Kidney capillary endothelial cell (primary cell): ENCODE measurements around the gene MAP3K1.

Experiments used
- DNase-seq: peaks from one replicate; pipeline ENCODE4 v3.0.0-alpha.2; 2018; ENCODE audit warnings: low spot score

MAP3K1 gene

DNA sequence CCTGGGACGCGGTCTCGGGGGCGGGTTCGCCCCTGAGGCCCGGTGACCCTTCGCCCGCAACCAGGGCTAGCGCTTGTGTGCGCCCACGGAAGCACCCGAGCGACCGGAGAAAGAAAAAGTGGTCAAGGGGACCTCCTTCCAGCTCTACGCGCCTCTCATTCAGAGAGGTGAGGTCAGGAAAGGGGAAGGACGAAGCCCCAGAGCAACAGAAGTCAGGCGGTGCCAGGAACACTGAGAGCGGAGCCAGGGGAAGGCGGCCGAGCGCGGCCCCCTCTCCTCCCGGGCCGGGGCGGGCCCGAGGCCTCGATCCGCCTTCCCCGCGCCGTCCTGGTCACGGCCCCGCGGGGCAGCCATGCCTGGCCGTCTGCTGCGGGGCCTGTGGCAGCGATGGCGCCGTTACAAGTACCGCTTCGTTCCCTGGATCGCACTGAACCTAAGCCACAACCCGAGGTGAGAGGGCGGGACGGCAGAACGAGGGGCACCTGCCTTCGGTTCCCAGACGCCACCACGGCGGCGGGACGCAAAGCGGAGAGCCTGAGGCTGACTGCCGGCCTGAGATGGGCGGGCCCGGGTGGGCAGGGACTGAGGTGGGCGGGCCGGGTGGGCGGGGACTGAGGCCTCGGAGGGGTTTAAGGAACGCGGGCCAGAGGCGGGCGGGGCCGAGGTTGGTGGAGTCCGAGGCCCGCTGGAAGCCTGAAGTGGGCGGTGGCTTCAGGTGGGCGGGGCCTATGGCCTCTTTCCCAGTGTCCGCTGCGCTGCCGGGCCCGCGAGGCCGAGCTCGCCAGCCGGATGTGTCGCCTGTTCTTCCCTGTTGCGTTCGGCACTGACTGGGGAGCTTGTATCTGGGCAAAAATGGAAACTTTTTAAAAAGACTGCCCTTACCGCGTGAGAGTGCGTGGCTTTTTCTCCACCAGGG, 94.2 kb downstream of the MAP3K1 start, which contains the start of gene SETD9:
Gene SETD9 (plus strand): TSS at position 303 of the 916 bp plus-strand sequence. CDS start 50 bp downstream, at position 353.
- DNase-seq: peak; percentile 96

DNA sequence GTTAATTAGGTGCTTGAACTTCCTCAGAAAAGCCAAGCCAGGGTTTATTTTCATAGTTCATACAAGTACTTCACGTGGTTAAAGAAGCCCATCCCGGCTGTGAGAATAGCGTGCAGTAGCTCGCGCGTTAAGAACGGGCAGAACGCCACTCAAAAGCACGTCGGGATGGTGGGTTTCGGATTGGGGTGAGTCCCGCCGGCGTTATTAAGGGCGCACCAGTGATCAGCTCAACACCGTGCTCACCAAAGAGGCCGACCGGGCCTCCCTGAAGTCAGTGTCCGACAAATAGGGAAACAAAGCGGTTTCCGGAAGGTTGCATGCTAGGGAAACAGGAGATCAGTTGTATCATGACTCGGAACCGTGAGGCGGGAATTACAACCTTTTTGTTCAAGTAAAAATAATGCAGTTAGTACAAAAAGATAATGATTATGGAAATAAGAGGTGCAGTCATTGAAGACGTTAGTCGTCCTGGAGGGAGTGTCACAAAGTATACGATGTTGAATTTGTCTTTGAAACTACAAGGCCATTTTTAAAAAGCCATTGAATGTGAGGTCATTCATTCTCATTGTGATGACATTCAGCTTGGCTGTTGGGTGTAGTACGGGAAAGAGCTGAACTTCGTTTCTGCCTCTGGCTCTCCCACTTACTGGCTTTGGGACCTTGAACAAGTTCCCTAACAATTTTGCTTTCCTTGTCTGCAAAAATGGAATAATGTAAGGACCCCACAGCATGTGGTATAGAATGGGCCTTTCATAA, 95.0 kb downstream of the MAP3K1 start:
- peak; percentile 74 for DNase-seq

DNA sequence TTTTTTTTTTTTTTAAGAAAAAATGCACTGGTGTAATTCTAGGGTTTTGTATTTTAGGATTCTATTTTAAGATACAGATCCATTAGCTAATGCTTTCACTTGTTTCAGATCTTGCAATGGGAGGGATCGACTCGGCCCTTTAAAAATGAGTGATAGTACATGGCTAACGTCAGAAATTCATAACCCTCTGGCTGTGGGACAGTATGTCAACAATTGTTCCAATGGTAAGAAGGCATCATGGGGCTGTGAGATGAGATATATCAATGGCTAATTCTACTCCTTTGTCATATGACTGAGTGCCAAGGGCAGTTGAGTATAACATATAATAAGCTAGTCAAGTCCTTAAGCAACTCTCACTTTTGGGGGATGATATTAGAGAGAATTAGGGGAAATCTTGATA, 98.4 kb downstream of the MAP3K1 start:
- DNase-seq: no peak

DNA sequence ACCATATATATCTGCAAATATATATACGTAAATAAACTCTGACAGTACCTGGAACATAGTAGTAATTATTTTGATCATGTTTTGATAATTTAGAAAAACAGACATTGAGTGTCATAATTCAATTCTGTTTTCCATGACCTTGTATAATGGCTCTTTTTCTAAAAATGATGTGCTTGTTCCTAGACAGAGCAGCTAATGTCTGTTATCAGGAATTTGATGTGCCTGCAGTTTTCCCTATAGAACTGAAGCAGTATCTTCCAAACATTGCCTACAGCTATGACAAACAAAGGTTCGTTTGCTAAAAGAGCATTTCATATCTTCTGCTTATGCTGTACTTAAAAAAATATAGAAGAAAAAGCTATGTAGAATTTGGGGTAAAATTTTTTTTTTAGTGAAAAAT, 99.3 kb downstream of the MAP3K1 start:
- no peak for DNase-seq

DNA sequence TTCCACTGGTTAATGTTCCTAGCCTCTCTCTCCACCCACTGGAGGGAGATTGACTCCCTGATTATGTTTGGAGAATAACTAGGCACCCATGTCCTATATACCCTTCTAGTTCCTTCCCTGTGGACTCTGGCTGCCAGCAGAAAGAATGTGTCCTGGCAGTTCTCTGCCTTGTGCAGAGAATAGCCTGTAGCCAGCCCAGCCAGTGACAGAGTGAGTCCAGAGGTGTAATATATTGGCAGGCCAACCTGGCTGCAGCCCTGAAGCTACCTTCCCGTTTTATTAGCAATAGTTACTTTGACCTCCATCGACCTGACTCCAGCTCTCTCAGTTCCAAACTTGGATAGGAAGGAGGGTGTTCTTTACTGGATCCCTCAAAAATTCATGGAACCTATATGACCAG, 102.2 kb downstream of the MAP3K1 start:
- DNase-seq: no peak

DNA sequence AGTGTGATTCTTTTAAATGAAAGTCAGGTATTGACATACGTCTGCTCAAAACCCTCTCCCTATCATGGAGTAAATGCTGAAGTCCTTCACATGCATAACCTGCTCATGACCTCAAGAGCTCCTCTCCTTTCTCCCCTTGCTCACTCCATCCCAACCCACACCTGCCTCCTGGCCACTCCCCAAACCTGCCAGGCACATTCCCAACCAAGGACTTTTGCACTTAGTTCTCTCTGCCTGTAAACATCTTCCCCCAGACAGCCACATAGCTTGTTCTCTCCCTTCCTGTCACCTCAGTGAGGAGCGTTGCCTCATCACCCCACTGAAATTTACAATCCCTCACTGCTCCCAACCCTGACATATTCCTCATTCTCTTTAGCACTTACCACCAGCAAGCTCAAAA, 102.7 kb downstream of the MAP3K1 start:
- DNase-seq: no peak

DNA sequence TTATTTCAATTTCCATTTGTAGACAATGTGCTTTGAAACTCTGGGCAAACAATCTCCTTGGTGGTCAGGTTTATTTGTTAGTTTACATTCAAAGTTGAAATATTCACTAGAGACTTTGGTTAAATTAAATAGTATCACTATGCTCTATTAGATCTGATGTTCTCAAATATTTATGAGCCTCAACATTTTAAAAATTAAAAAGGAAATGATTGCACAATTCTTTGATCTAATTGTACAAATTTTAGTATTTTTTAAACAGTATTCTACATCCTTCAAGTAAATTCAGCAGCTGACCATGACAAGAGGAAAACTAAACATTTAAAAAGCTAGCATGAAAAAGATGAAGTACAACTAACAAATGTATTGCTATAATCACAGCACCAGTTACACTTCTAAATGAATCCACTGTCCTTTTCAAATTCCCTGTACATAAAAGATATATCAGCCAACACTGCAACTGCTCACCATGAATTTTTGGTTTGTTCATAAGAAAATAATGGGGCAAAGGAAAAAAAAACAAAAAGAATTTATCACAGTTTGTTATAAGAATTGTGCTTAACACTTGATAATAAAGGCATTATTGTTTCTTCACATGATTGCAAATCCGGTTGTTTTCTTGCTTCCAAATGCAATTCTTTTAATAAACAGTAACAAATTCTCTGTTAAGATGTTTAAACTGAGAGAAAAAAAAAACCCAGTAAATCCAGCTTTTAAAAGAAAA, 104.8 kb downstream of the MAP3K1 start:
- DNase-seq: no peak

DNA sequence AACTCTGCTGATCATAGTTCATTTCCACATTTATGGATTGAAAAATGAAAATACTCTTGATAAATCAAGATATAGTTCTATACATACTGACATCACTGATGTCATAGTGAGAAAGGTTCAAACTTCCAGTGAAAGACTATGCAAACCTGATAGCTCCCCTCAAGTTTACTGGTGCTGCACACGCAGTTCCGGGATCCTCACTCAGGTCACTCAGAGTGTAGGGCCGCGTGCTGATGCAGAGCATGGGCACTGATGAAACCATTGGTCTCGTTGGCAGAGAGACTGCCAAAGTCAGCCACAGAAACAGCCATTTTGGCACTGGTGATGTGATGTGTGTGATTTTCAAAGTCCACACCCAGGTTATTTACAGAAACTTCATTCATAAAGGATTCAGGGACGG, 107.6 kb downstream of the MAP3K1 start:
- no peak for DNase-seq

DNA sequence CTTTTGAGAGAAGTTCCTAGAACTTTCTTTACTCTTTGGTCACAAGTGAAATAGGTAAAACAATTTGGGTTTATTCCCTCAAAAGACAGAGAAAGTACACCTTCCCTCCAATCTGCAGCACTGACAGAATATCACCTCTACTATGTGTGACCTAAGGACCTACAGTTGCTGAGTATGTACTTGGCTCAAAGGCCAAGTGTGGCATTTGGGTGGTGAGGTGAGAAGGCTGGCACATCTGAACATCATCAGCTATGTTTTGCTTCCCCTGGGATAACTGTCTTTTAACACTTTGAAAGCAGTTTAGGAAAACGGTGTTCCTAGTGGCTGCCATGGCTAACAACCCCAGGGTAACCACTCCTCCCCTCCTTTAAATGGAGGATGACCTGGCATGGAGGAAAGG, 119.0 kb downstream of the MAP3K1 start:
- DNase-seq: no peak

DNA sequence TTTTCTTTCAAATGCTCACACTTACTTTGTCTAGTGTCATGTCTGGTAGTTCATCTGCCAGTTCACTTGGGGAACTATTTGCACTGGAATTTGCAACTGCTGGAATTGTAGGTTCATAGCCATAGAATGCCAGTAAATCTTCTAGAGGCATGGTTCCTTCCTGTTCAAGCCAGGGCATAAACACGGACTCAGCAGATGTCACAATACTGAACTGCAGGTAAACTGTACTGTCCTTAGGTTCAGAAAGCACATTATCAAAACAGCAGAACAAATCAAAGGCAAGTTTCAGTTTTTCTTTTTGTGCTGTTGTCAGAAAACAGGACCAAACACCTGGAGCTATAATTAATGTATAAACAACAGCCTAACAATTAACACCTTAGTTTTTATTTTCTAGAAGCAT, 123.5 kb downstream of the MAP3K1 start:
- no peak for DNase-seq

DNA sequence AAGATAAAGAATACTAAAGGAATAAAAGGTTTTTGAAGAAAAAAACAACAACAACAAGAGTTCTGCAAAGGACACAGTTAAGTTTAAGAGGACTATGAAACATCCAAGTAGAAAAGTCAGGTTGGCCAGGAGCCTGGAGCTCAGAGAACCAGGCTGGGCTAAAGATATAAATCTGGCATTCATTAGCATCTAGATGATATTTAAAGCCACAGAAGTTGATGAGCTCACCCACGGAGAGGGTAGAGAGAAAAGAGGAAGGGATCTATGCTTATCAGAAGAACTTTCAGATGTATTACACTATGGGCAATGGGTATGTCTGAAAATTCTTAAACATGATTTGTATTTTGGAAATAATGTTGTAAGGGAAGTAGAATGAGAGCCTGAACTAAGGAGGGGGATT, 126.6 kb downstream of the MAP3K1 start:
- DNase-seq: no peak
